WI38 (cell line): ENCODE measurements around the gene C11orf58.

Source experiments
- H3K4me3 ChIP-seq: 2 replicates; pipeline ENCODE4 v1.5.1; 2011; ENCODE audit warnings: low read depth, mild to moderate bottlenecking, control low read depth, low read length
- TF ChIP-seq, protein P1 (sequence below): IDR thresholded peaks from 2 replicates; pipeline ENCODE4 v1.5.1; 2012; ENCODE audit warnings: low read depth, mild to moderate bottlenecking, control low read depth, low read length

Gene C11orf58

GRCh38 chr11:16791191-16791961, 52.9 kb downstream of the C11orf58 start:
- TF ChIP-seq, protein P1, sequence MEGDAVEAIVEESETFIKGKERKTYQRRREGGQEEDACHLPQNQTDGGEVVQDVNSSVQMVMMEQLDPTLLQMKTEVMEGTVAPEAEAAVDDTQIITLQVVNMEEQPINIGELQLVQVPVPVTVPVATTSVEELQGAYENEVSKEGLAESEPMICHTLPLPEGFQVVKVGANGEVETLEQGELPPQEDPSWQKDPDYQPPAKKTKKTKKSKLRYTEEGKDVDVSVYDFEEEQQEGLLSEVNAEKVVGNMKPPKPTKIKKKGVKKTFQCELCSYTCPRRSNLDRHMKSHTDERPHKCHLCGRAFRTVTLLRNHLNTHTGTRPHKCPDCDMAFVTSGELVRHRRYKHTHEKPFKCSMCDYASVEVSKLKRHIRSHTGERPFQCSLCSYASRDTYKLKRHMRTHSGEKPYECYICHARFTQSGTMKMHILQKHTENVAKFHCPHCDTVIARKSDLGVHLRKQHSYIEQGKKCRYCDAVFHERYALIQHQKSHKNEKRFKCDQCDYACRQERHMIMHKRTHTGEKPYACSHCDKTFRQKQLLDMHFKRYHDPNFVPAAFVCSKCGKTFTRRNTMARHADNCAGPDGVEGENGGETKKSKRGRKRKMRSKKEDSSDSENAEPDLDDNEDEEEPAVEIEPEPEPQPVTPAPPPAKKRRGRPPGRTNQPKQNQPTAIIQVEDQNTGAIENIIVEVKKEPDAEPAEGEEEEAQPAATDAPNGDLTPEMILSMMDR, result no peak
- H3K4me3 ChIP-seq, result peak overlapping the region; percentile 25; the same call in 1 of the 2 replicates

GRCh38 chr11:16792426-16792825, 54.0 kb downstream of the C11orf58 start:
- H3K4me3 ChIP-seq, result no peak overlapping the region
- TF ChIP-seq, protein P1, result no peak

DNA sequence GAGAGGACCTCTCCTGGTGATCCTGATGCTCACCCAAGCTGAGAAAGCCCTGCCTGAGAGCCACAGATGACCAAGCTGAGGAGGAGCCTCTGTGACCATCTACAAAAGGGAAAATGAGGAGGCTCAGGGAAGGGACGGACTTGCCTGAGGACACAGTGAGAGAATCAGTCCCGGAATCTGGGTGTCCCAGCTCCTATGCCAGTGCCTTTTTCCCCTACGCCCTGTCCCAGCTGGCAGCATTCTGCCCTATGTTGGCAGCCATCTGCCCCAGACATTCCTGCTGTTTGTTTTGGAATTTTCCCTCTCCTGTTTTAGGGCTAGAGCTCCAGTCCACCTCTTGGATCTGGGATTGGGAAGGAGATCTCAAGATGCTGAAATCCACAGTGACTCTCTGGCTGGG, 54.6 kb downstream of the C11orf58 start:
- TF ChIP-seq, protein P1, result no peak
- H3K4me3 ChIP-seq, result no peak overlapping the region

- TF ChIP-seq, protein P1, result no peak
- H3K4me3 ChIP-seq, result no peak overlapping the region
Measured at GRCh38 chr11:16793511-16793910, 55.1 kb downstream of the C11orf58 start.

DNA sequence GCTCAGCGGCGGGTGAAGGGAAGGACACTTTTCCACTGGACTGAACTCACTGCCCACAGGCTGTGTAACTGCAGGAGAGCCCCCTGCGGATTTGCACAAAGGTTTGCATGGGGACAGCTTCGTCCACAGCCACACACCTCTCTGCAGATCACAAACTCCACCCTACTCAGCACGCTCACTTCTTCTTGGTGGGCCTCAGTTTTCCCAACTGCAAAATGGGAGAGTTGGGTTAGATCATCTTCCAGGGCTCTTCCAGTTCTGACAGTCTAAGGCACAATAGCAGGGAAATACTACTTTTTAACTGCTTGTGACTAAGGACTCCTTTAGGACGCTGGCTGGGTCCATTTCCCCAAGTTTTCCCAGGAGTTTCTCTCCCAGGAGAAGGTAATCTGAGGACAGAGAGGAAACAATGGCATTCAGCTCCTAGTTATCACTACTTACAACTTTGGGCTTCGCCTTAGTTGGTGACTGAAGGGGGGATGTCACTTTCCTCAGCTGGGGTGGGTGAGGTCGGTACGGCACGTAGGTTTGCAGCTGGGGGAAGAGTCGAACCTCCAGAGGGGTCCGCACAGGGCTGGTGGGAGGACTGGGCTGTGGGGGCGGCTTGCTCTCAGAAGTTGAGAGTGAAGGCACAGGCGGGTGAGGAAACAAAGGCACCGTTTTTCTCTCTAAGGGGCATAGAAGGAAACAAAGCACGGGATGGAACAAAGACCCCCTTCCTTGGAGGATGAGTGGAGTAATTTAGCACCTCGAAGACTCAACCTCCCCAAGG, 55.8 kb downstream of the C11orf58 start:
- TF ChIP-seq, protein P1, result no peak
- no peak overlapping the region for H3K4me3 ChIP-seq

- TF ChIP-seq, protein P1, result no peak
- H3K4me3 ChIP-seq, result no peak overlapping the region
Measured at GRCh38 chr11:16795146-16795545, 56.7 kb downstream of the C11orf58 start.

GRCh38 chr11:16796311-16796710, 57.9 kb downstream of the C11orf58 start:
- no peak overlapping the region for H3K4me3 ChIP-seq
- TF ChIP-seq, protein P1, result no peak
